Heart left ventricle (tissue), 16 donors: Measurements from ENCODE around the gene LSAMP. TPM values are rescaled to one million over a fixed set of nuclear protein-coding genes. Genes with fewer than 3 reads are reported as not detected.

Source experiments
- ATAC-seq, 4 donors: fragments of 200-7000 bp; cut with Tn5 transposase; one replicate each; pipeline ENCODE4 v1.9.1; 2020 to 2022; ENCODE audit warnings: moderate library complexity in 4 of 4, mild to moderate bottlenecking in 3 of 4, moderate number of reproducible peaks in 1 of 4
- DNase-seq, 5 donors: peaks; one replicate each; pipeline ENCODE4 v3.0.0-alpha.2; 2020
- H3K27ac ChIP-seq, 12 donors: fragments of 200-600 bp; sonication (generic) in 4 of 12; one replicate each; pipeline versions ENCODE4 v1.5.0 to v1.8.0; 2016 to 2022; ENCODE audit warnings: mild to moderate bottlenecking in 2 of 12
- H3K27me3 ChIP-seq, 9 donors: fragments of 200-600 bp; sonication (generic) in 2 of 9; one replicate each; pipeline versions ENCODE4 v1.5.1 to v1.8.0; 2016 to 2022; ENCODE audit warnings: mild to moderate bottlenecking in 3 of 9
- H3K36me3 ChIP-seq, 9 donors: fragments of 200-600 bp; sonication (generic) in 2 of 9; one replicate each; pipeline versions ENCODE4 v1.5.0 to v1.8.0; 2018 to 2022; ENCODE audit warnings: mild to moderate bottlenecking in 2 of 9
- H3K4me1 ChIP-seq, 12 donors: fragments of 200-600 bp; sonication (generic) in 4 of 12; one replicate each; pipeline versions ENCODE4 v1.5.0 to v1.8.0; 2016 to 2022; ENCODE audit warnings: mild to moderate bottlenecking in 3 of 12
- H3K4me3 ChIP-seq, 12 donors: fragments of 200-600 bp; sonication (generic) in 4 of 12; one replicate each; pipeline versions ENCODE4 v1.5.0 to v1.8.0; 2017 to 2022; ENCODE audit warnings: mild to moderate bottlenecking in 9 of 12, moderate library complexity in 4 of 12
- H3K9me3 ChIP-seq, 12 donors: fragments of 200-600 bp; sonication (generic) in 4 of 12; one replicate each; pipeline versions ENCODE4 v1.5.0 to v1.8.0; 2016 to 2022; ENCODE audit warnings: mild to moderate bottlenecking in 1 of 12
- CTCF ChIP-seq, 12 donors: fragments of 200-600 bp; sonication (generic) in 4 of 12; IDR thresholded peaks; one replicate each; pipeline versions ENCODE4 v1.5.0 to v1.8.0; 2018 to 2022; ENCODE audit warnings: antibody characterized with exemption in 12 of 12, mild to moderate bottlenecking in 5 of 12
- POLR2A ChIP-seq, 2 donors: fragments of 450-650 bp; IDR thresholded peaks; one replicate each; pipeline ENCODE4 v1.6.1; 2017; ENCODE audit warnings: antibody characterized with exemption in 2 of 2, mild to moderate bottlenecking in 2 of 2, moderate library complexity in 2 of 2
- WGBS, 4 donors: extraction: QIAGEN DNeasy Blood & Tissue Kit in 2 of 4; methylation state at CpG; one replicate each; pipeline versions ENCODE4 v1.1.5 to v1.1.7; 2013 to 2018; 5-methylcytosine and 5-hydroxymethylcytosine counted together
- intact Hi-C, 10 donors: fragments of 100-400 bp; cut with DNase I; formaldehyde crosslinking; loops; one replicate each; pipeline versions ENCODE4 v1.11.1 to v1.14.2; 2022
- polyA plus RNA-seq, 2 donors: library from polyadenylated mRNA; stranded (reverse); fragments of 200-250 nt; gene quantifications; one replicate each; pipeline ENCODE4 v1.2.3, GENCODE V29; 2013
- total RNA-seq, 9 donors: library from RNA; depleted of rRNA in 2 of 9; stranded (reverse); fragments of >200 nt in 2 of 9; fragmentation: NEBNext Ultra II Directional in 3 of 9; extraction: Animal tissue kit (Norgen Biotek cat#: 25700) in 3 of 9; gene quantifications; one replicate each; pipeline versions ENCODE4 v1.1.0 to v1.2.4, GENCODE V29; 2016 to 2023
- donor health status: ischemic (EF 13 %, LVEDD 7.1; RV severe dilation, severe dysfunction).
- donor health status: healthy with polysubstance abuse.
- donor health status: DM: no; HTN: yes; CAD: no.
- donor health status: DM: no; HTN: no; CAD: no.
- donor health status: ischemic (EF 25% LVEDD 6.9; RV normal size, moderate dysfunction).
- donor health status: ischemic (EF 25% LVEDD 5.7; RV mildly dilated, moderate dysfunction).
- donor health status: healthy.
- donor health status: DM: yes; HTN: yes; CAD: no.
- donor health status: ischemic (EF 35%, LVEDD 5.7; RV mildly dilated, moderate dysfunction).
- donor health status: nonischemic (EF 11% LVEDD 7.7; RV severe dilation, severe dysfunction).
- donor health status: DM: yes; HTN: yes; CAD: no.
- donor health status: PGD.
- donor health status: ischemic (EF 29% LVEDD 5.4; RV normal size, mild dysfunction).
- donor health status: nonischemic (EF 23%, LVEDD 6.1; RV moderate dilation, normal function).

Gene LSAMP
- total and polyA plus RNA-seq, 11 donors: 1.6 to 52.3 (median 7.2) TPM

DNA sequence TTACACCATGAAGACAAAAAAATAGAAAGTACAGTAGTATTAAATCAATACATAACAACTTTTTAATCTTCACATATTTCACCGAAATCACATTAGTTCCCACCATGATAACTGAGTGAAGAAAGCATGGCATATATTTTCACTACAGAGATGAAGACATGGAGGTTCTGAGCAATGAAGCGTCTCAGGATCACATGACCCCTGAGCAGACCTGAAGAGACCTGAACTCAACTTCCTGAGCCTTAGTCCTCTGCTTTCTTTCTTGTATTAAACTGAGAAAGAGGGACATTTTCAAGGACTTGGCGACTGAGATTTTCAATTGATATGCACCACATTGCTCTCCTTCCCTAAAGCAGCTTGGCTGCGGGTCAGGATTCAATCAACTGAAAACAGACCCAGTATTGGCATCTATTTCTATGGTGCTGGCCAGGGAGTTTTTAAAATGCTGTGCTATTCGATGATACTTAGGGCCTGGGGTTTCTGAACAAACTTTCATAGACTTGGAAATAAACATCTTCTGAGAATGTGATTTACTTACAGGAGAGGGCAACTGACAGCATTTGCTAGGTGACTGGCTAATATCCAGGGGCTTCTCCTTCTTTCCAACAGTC, 165.1 kb downstream of the LSAMP start:
- ATAC-seq (no peak), DNase-seq (no peak)
- Histone ChIP-seq H3K27ac (peak overlapping the region in 1 of 12 donors; percentile 56), H3K9me3 (no peaks in the 10 kb centered on the region), H3K4me3 (peak overlapping the region in 1 of 12 donors; percentile 12), H3K4me1 (no peaks in the 10 kb centered on the region), H3K27me3 (no peaks in the 10 kb centered on the region), H3K36me3 (no peaks in the 10 kb centered on the region)
- TF ChIP-seq POLR2A (IDR thresholded peaks at IDR 0.05) (no peak), CTCF (IDR thresholded peaks at IDR 0.05) (no peak)
- intact Hi-C loops: no loop called here
- 72 to 86% (median 72%) methylated on average over 5 of the region's 5 CpGs for WGBS, 4 donors

DNA sequence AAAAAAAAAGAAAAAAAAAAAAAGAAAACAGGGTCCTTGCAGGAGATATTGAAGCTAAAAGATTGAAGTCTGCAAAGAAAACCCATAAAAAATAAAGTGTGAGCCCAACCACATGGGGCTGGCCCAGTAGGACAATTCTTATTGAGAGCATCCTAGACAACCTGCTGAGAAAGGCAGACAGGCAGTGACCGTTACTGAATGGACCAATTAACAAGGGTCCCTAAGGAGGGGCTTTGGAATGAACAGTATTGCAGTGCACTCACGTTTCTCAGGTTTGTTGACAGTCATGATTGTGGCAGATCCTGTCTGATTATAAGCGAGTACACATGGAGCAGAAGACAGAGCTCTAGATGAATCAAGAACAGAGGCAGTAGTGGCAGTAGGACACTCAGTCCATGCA, 168.6 kb downstream of the LSAMP start:
- H3K9me3 ChIP-seq: no peaks in the 10 kb centered on the region
- 59 to 70% (median 62%) methylated on average over 3 of the region's 3 CpGs for WGBS, 4 donors
- no peak for TF ChIP-seq CTCF (IDR thresholded peaks at IDR 0.05)
- no peak for TF ChIP-seq POLR2A (IDR thresholded peaks at IDR 0.05)

DNA sequence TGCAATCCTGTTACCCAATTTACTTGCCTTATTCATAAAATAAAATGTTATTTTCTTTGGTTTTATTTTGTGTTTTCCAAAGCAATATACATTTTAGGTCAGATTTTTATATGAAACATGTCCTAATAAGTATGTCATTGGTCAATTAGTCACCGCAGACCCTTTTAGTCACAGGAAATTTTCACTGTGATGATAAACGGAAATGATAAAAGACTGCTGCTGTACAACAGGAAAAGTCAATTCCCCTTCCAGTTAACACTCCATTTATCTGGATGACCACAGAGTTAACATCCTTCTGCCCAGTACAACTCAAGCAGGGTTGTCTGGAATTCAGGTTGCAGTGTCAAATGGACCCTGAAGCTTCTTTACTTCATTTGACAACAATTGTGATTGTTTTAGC, 175.2 kb downstream of the LSAMP start:
- Histone ChIP-seq H3K4me3 (no peak overlapping the region), H3K9me3 (no peaks in the 10 kb centered on the region), H3K27ac (no peak overlapping the region), H3K27me3 (no peaks in the 10 kb centered on the region), H3K36me3 (no peaks in the 10 kb centered on the region), H3K4me1 (no peaks in the 10 kb centered on the region)
- ATAC-seq (no peak), DNase-seq (no peak)
- intact Hi-C loops: no loop called here
- 41 to 45% (median 43%) methylated on average over 2 of the region's 2 CpGs for WGBS, 4 donors
- no peak for TF ChIP-seq CTCF (IDR thresholded peaks at IDR 0.05)
- no peak for TF ChIP-seq POLR2A (IDR thresholded peaks at IDR 0.05)

More for the DNA sequence above, 168.6 kb downstream of the LSAMP start:
- no peaks in the 10 kb centered on the region for H3K4me1 ChIP-seq
- intact Hi-C loops: no loop called here
- no peak overlapping the region for H3K4me3 ChIP-seq
- ATAC-seq: no peak
- DNase-seq: no peak
- no peaks in the 10 kb centered on the region for H3K36me3 ChIP-seq
- no peak overlapping the region for H3K27ac ChIP-seq
- no peaks in the 10 kb centered on the region for H3K27me3 ChIP-seq

GRCh38 chr3:116267116-116267515, 178.2 kb downstream of the LSAMP start:
- TF ChIP-seq POLR2A (IDR thresholded peaks at IDR 0.05): no peak
- no peak for TF ChIP-seq CTCF (IDR thresholded peaks at IDR 0.05)
- Histone ChIP-seq H3K27me3 (no peaks in the 10 kb centered on the region), H3K9me3 (no peaks in the 10 kb centered on the region), H3K36me3 (no peaks in the 10 kb centered on the region), H3K27ac (no peak overlapping the region), H3K4me3 (no peak overlapping the region), H3K4me1 (peaks cover 0 to 4% (median 0%) of the 10 kb centered on the region in 12 donors)
- DNase-seq: no peak
- intact Hi-C loops: no loop called here
- ATAC-seq: no peak
- 86 to 97% (median 91%) methylated on average over 1 of the region's 1 CpG for WGBS, 4 donors
